Measurements from ENCODE around the gene ENTPD2. TPM values are rescaled to one million over a fixed set of nuclear protein-coding genes. Genes with fewer than 3 reads are reported as not detected.

ENTPD2 gene
- total and polyA plus RNA-seq, 2 donors (not counting 3 experiments of a cell fraction or from before 2014, with no cell fraction given): not detected

DNA sequence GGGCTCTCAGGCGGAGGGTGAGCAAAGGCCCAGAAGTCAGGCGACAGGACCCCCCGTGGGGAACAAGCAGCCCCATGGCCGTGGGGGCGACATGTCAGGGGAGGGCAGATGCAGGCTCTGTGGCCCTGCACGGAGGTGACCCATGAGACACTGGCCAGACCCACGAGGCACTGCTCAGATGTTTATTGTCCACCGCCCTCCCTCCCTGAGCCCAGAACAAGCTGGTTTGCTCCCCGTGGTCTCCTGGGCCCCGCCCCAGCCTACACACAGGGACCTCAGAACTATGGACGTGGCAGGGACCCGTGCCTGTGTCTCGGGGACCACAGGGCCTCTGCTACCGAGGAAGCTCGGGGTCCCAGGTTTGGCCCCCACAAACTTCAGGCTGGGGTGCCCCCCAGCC lies 23.9 kb downstream of the ENTPD2 start:
- Histone ChIP-seq H3K9me1 (replicated peaks; ENCODE audit: control insufficient read depth, extremely low read depth, insufficient read depth, low read length) (no peaks in the 10 kb centered on the region), H3K9ac (replicated peaks; ENCODE audit: extremely low read depth, insufficient read depth, low read length) (no peak overlapping the region), H3K4me3 (replicated peaks in 1 of 3; ENCODE audit: insufficient read depth in 1 of 3, low read depth in 1 of 3, low read length in 3 of 3) (no peak overlapping the region), H3K27me3 (ENCODE audit: control insufficient read depth in 2 of 2, insufficient read depth in 2 of 2, low read length in 2 of 2) (no peaks in the 10 kb centered on the region), H2AFZ (ENCODE audit: low read depth, low read length) (no peak overlapping the region), H3K4me1 (ENCODE audit: control insufficient read depth, extremely low read depth, insufficient read depth, low read length) (peaks cover 12% of the 10 kb centered on the region), H4K20me1 (replicated peaks; ENCODE audit: control insufficient read depth, extremely low read depth, insufficient read depth, low read length) (no peaks in the 10 kb centered on the region), H3K27ac (ENCODE audit: insufficient read depth, low read depth, low read length) (no peak overlapping the region), H3K36me3 (ENCODE audit: control insufficient read depth in 2 of 2, extremely low read depth in 1 of 2, insufficient read depth in 2 of 2, low read length in 2 of 2) (no peaks in the 10 kb centered on the region), H3K4me2 (ENCODE audit: insufficient read depth, low read length) (no peak overlapping the region), H3K9me3 (replicated peaks; ENCODE audit: control insufficient read depth, insufficient read depth, low read length) (no peaks in the 10 kb centered on the region), H3K79me2 (ENCODE audit: control insufficient read depth, insufficient read depth, low read length) (no peaks in the 10 kb centered on the region)
- FAIRE-seq (no peak), DNase-seq (ENCODE audit: low read depth, low spot score) (no peak)
- BruUV-seq (replicated peaks): no TSS peak
- dilution Hi-C loops (cut with MboI; ENCODE audit: extremely low pct_ligation_motif_present, low sequenced_read_pairs): no loop called here
- TF ChIP-seq, protein P1, sequence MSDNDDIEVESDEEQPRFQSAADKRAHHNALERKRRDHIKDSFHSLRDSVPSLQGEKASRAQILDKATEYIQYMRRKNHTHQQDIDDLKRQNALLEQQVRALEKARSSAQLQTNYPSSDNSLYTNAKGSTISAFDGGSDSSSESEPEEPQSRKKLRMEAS (IDR thresholded peaks at IDR 0.05; ENCODE audit: insufficient read depth, insufficient read length): no peak
- TF ChIP-seq JUN (IDR thresholded peaks at IDR 0.05; ENCODE audit: borderline replicate concordance, insufficient read depth, insufficient read length, low read depth) (no peak), MYC (IDR thresholded peaks at IDR 0.05; ENCODE audit: low read depth, low read length) (no peak), FOS (IDR thresholded peaks at IDR 0.05; ENCODE audit: borderline replicate concordance, insufficient read depth, low read length) (no peak), GATA2 (IDR thresholded peaks at IDR 0.05; ENCODE audit: insufficient read depth, insufficient read length, low read depth, low read length) (no peak), POLR2AphosphoS5 (IDR thresholded peaks at IDR 0.05; ENCODE audit: insufficient read depth, low read depth, low read length) (no peak), EZH2 (IDR thresholded peaks at IDR 0.05; ENCODE audit: borderline replicate concordance, low read depth, low read length, severe bottlenecking) (no peak), POLR2A (IDR thresholded peaks at IDR 0.05; ENCODE audit: low read depth, low read length) (no peak)
- TF ChIP-seq, protein P2, sequence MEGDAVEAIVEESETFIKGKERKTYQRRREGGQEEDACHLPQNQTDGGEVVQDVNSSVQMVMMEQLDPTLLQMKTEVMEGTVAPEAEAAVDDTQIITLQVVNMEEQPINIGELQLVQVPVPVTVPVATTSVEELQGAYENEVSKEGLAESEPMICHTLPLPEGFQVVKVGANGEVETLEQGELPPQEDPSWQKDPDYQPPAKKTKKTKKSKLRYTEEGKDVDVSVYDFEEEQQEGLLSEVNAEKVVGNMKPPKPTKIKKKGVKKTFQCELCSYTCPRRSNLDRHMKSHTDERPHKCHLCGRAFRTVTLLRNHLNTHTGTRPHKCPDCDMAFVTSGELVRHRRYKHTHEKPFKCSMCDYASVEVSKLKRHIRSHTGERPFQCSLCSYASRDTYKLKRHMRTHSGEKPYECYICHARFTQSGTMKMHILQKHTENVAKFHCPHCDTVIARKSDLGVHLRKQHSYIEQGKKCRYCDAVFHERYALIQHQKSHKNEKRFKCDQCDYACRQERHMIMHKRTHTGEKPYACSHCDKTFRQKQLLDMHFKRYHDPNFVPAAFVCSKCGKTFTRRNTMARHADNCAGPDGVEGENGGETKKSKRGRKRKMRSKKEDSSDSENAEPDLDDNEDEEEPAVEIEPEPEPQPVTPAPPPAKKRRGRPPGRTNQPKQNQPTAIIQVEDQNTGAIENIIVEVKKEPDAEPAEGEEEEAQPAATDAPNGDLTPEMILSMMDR (IDR thresholded peaks at IDR 0.05; ENCODE audit: extremely low read depth in 1 of 2, insufficient read depth in 1 of 2, low read depth in 1 of 2, low read length in 2 of 2): no peak
- intact Hi-C loops (cut with micrococcal nuclease): no loop called here
- ChIA-PET POLR2A (no interaction called here), CTCF (interaction anchor here (0.6 to 4.5 kb wide), 53 partner anchors 9 to 269 kb away, joined by 3 to 34 read pairs (median 6); partner anchors contain the start of genes AJM1, ANAPC2, CCDC183 and CLIC3)
